ENCODE results near the gene ALOX12B. TPM values are rescaled to one million over a fixed set of nuclear protein-coding genes. Genes with fewer than 3 reads are reported as not detected.

ALOX12B gene
- total RNA-seq, 8 experiments from 2014 or later: 0.13 to 0.16 TPM; not detected in 6

- peak overlapping the region; percentile 49 to 74 (median 56) for H3K4me3 ChIP-seq
- H3K4me1 ChIP-seq (replicated peaks in 1 of 2): peaks cover 6 to 20% of the 10 kb centered on the region in 2 donors
- 0 to 6% (median 2%) methylated on average over 4 to 11 of the region's 55 CpGs; no CpG with 5 or more reads in 4 of the 10 experiments for WGBS, 10 experiments
- no peak overlapping the region for H3K27ac ChIP-seq
- no peak for ATAC-seq (replicated peaks in 6 of 8)
- in situ Hi-C loops (cut with MboI; ENCODE audit: low pct_unique_long_range_greater_than_20kb in 2 of 9, low sequenced_read_pairs in 9 of 9, unreplicated experiment in 9 of 9): no loop called here
These were observed 35.6 kb upstream of the ALOX12B start for GRCh38 chr17:8122924-8123694.

- H3K4me1 ChIP-seq (replicated peaks in 1 of 2): peaks cover 6 to 20% of the 10 kb centered on the region in 2 donors
- in situ Hi-C loops (cut with MboI; ENCODE audit: low pct_unique_long_range_greater_than_20kb in 2 of 9, low sequenced_read_pairs in 9 of 9, unreplicated experiment in 9 of 9): no loop called here
- no peak overlapping the region for H3K27ac ChIP-seq
- no peak for ATAC-seq (replicated peaks in 6 of 8)
- peak overlapping the region; percentile 49 to 74 (median 56) for H3K4me3 ChIP-seq
- 0 to 8% (median 0%) methylated on average over 2 to 7 of the region's 29 CpGs; no CpG with 5 or more reads in 6 of the 10 experiments for WGBS, 10 experiments
These were observed 35.0 kb upstream of the ALOX12B start for GRCh38 chr17:8122422-8122923.

- Histone ChIP-seq H3K27ac (peak overlapping the region in 1 of 2 donors; percentile 36), H3K4me3 (peak overlapping the region; percentile 49 to 74 (median 56)), H3K4me1 (replicated peaks in 1 of 2) (peaks cover 6 to 18% of the 10 kb centered on the region in 2 donors)
- in situ Hi-C loops (cut with MboI; ENCODE audit: low pct_unique_long_range_greater_than_20kb in 2 of 9, low sequenced_read_pairs in 9 of 9, unreplicated experiment in 9 of 9): no loop called here
- WGBS, 10 experiments: no CpG with 5 or more reads among the region's 76 CpGs
- peak; percentile 0 to 71 (median 60) for ATAC-seq (replicated peaks in 6 of 8)
These were observed 34.3 kb upstream of the ALOX12B start for GRCh38 chr17:8121681-8122421.

GRCh38 chr17:8121407-8121680, 33.8 kb upstream of the ALOX12B start:
- no peak overlapping the region for H3K27ac ChIP-seq
- peaks cover 6 to 18% of the 10 kb centered on the region in 2 donors for H3K4me1 ChIP-seq (replicated peaks in 1 of 2)
- 0% methylated on average over 2 of the region's 25 CpGs; no CpG with 5 or more reads in 9 of the 10 experiments for WGBS, 10 experiments
- peak overlapping the region; percentile 49 to 74 (median 56) for H3K4me3 ChIP-seq
- ATAC-seq (replicated peaks in 6 of 8): no peak
- in situ Hi-C loops (cut with MboI; ENCODE audit: low pct_unique_long_range_greater_than_20kb in 2 of 9, low sequenced_read_pairs in 9 of 9, unreplicated experiment in 9 of 9): no loop called here

GRCh38 chr17:8120520-8121406, 33.2 kb upstream of the ALOX12B start:
- peak in 4 of 8 experiments; percentile 0 to 6 (median 1) for ATAC-seq (replicated peaks in 6 of 8)
- 0 to 3% (median 1%) methylated on average over 6 to 28 of the region's 40 CpGs; no CpG with 5 or more reads in 3 of the 10 experiments for WGBS, 10 experiments
- Histone ChIP-seq H3K27ac (peak overlapping the region in 1 of 2 donors; percentile 24), H3K4me3 (peak overlapping the region; percentile 49 to 74 (median 56)), H3K4me1 (replicated peaks in 1 of 2) (peaks cover 6 to 18% of the 10 kb centered on the region in 2 donors)
- in situ Hi-C loops (cut with MboI; ENCODE audit: low pct_unique_long_range_greater_than_20kb in 2 of 9, low sequenced_read_pairs in 9 of 9, unreplicated experiment in 9 of 9): no loop called here

- in situ Hi-C loops (cut with MboI; ENCODE audit: low pct_unique_long_range_greater_than_20kb in 2 of 9, low sequenced_read_pairs in 9 of 9, unreplicated experiment in 9 of 9): no loop called here
- Histone ChIP-seq H3K27ac (peak overlapping the region in 1 of 2 donors; percentile 24), H3K4me3 (peak overlapping the region; percentile 49 to 74 (median 56))
These were observed 32.3 kb upstream of the ALOX12B start for GRCh38 chr17:8119581-8120519.

GRCh38 chr17:8118769-8119580, 31.5 kb upstream of the ALOX12B start:
- 0 to 9% (median 0%) methylated on average over 1 to 25 of the region's 38 CpGs for WGBS, 10 experiments

More at GRCh38 chr17:8119581-8120519, 32.3 kb upstream of the ALOX12B start:
- WGBS, 10 experiments: 0 to 2% (median 0%) methylated on average over 8 to 28 of the region's 28 CpGs
- peak; percentile 4 to 45 (median 23) for ATAC-seq (replicated peaks in 6 of 8)
- peaks cover 5 to 13% of the 10 kb centered on the region in 2 donors for H3K4me1 ChIP-seq (replicated peaks in 1 of 2)

GRCh38 chr17:8117980-8118768, 30.7 kb upstream of the ALOX12B start, which contains the start of gene ALOXE3:
Gene ALOXE3, minus strand, starts transcription at chr17:8118514. Its CDS starts 524 bp downstream, at chr17:8117990.
- Histone ChIP-seq H3K27ac (peak within 1 kb of the TSS; percentile 64 to 85), H3K4me1 (replicated peaks in 1 of 2) (no peaks in the 10 kb centered on the region), H3K4me3 (peak within 1 kb of the TSS; percentile 49 to 74 (median 56))
- ATAC-seq (replicated peaks in 6 of 8): peak in 5 of 8 experiments; percentile 0 to 7 (median 1)
- 0 to 15% (median 5%) methylated on average over 1 to 9 of the region's 33 CpGs; no CpG with 5 or more reads in 4 of the 10 experiments for WGBS, 10 experiments
- in situ Hi-C loops (cut with MboI; ENCODE audit: low pct_unique_long_range_greater_than_20kb in 2 of 9, low sequenced_read_pairs in 9 of 9, unreplicated experiment in 9 of 9): no loop called here

More at GRCh38 chr17:8118769-8119580, 31.5 kb upstream of the ALOX12B start:
- H3K4me3 ChIP-seq: peak overlapping the region; percentile 49 to 74 (median 56)
- peaks cover 0 to 6% of the 10 kb centered on the region in 2 donors for H3K4me1 ChIP-seq (replicated peaks in 1 of 2)
- peak overlapping the region; percentile 64 to 85 for H3K27ac ChIP-seq
- in situ Hi-C loops (cut with MboI; ENCODE audit: low pct_unique_long_range_greater_than_20kb in 2 of 9, low sequenced_read_pairs in 9 of 9, unreplicated experiment in 9 of 9): no loop called here
- peak; percentile 54 to 68 (median 63) for ATAC-seq (replicated peaks in 6 of 8)

- 0 to 41% (median 4%) methylated on average over 1 to 10 of the region's 18 CpGs; no CpG with 5 or more reads in 1 of the 10 experiments for WGBS, 10 experiments
- H3K27ac ChIP-seq: no peak overlapping the region
- in situ Hi-C loops (cut with MboI; ENCODE audit: low pct_unique_long_range_greater_than_20kb in 2 of 9, low sequenced_read_pairs in 9 of 9, unreplicated experiment in 9 of 9): no loop called here
- peak overlapping the region; percentile 49 to 74 (median 56) for H3K4me3 ChIP-seq
- no peaks in the 10 kb centered on the region for H3K4me1 ChIP-seq (replicated peaks in 1 of 2)
- no peak for ATAC-seq (replicated peaks in 6 of 8)
These were observed 30.0 kb upstream of the ALOX12B start for GRCh38 chr17:8117367-8117979.

GRCh38 chr17:8116776-8117175, 29.3 kb upstream of the ALOX12B start:
- H3K27ac ChIP-seq: no peak overlapping the region
- H3K4me1 ChIP-seq (replicated peaks in 1 of 2): no peaks in the 10 kb centered on the region
- H3K4me3 ChIP-seq: no peak overlapping the region
- ATAC-seq (replicated peaks in 6 of 8): no peak
- WGBS, 10 experiments: 50 to 100% (median 68%) methylated on average over 1 to 5 of the region's 18 CpGs; no CpG with 5 or more reads in 4 of the 10 experiments
- in situ Hi-C loops (cut with MboI; ENCODE audit: low pct_unique_long_range_greater_than_20kb in 2 of 9, low sequenced_read_pairs in 9 of 9, unreplicated experiment in 9 of 9): no loop called here

Measured in motor neuron (in vitro differentiated cells).